ENCODE measurements around the gene C19orf81.

The C19orf81 gene

GRCh38 chr19:50695251-50696093 is 46.2 kb downstream of the C19orf81 start:
- DNase-seq (ENCODE audit: insufficient read length, low spot score) = no peak
- no peak for FAIRE-seq
- no peak for TF ChIP-seq POLR2A (IDR thresholded peaks at IDR 0.05; ENCODE audit: low read depth, low read length)

- no peak for FAIRE-seq
- no peak for DNase-seq (ENCODE audit: insufficient read length, low spot score)
- TF ChIP-seq POLR2A (IDR thresholded peaks at IDR 0.05; ENCODE audit: low read depth, low read length) = no peak
Observed at GRCh38 chr19:50696094-50696483, 46.8 kb downstream of the C19orf81 start.

DNA sequence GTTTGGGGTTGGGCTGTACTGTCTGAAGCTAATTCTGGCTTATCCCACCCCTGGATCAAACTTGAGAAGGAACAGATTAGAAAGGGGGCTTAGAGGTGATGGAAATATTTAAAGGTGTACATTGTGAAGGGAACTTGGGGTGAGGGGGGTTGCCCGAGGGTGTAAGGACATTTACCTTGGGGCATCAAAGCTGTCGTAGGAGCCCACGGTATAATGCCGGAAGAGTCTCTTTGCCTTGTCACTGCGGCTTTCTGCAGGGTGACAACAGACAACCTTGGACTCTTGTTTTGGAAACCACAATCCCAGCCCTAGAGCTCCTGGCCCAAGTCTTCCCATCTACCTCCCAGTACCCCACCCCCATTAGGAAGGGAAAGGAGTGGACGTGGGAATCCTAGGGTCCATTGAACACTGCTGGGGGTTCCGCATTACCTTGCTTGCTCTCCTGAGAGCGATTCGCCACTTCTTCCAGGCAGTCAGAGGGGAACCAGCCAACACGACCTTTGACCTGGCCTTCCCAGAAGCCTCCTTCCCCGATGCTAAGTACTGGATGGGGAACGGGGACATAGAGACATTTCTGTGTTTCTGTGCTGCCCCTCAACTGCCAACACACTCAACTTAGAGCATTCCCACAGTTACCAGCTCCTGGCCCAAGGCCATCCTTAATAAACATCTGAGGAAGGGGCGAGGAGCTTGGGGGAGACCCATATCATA is 48.3 kb downstream of the C19orf81 start:
- no peak for DNase-seq (ENCODE audit: insufficient read length, low spot score)
- TF ChIP-seq POLR2A (IDR thresholded peaks at IDR 0.05; ENCODE audit: low read depth, low read length) = no peak
- FAIRE-seq = no peak

DNA sequence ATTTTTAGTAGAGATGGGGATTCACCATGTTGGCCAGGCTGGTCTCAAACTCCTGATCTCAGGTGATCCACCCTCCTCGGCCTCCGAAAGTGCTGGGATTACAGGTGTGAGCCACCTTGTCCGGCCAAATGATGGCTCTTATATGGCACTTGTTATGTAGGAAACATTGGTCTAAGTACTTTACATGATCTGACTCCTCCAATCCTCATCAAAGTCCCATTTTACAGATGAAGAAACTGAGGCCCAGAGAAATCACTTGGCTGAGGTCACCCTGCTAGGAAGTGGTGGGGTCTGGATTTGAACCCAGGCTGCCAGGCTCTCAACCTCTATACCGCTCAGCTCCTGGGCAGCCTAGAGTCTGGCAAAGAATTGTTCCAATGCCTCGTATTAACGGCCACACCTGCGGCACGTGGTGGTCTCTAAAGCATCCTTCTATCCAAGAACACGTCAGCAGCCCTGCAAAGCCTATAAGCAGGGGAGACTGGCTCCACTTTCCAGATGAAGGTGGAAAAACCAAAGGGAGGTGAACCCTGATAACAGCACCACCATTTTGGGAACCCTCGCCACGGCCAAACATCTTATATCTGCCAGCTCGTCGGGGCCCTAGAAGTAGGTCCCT is 52.2 kb downstream of the C19orf81 start:
- FAIRE-seq (no peak), DNase-seq (ENCODE audit: insufficient read length, low spot score) (no peak)
- TF ChIP-seq POLR2A (IDR thresholded peaks at IDR 0.05; ENCODE audit: low read depth, low read length) = no peak

GRCh38 chr19:50702158-50702870 is 53.1 kb downstream of the C19orf81 start:
- TF ChIP-seq POLR2A (IDR thresholded peaks at IDR 0.05; ENCODE audit: low read depth, low read length) = no peak
- DNase-seq (ENCODE audit: insufficient read length, low spot score) (no peak), FAIRE-seq (no peak)

GRCh38 chr19:50702871-50703829 is 53.9 kb downstream of the C19orf81 start:
- TF ChIP-seq POLR2A (IDR thresholded peaks at IDR 0.05; ENCODE audit: low read depth, low read length) = no peak
- FAIRE-seq (peak; percentile 67), DNase-seq (ENCODE audit: insufficient read length, low spot score) (peak; percentile 97)

DNA sequence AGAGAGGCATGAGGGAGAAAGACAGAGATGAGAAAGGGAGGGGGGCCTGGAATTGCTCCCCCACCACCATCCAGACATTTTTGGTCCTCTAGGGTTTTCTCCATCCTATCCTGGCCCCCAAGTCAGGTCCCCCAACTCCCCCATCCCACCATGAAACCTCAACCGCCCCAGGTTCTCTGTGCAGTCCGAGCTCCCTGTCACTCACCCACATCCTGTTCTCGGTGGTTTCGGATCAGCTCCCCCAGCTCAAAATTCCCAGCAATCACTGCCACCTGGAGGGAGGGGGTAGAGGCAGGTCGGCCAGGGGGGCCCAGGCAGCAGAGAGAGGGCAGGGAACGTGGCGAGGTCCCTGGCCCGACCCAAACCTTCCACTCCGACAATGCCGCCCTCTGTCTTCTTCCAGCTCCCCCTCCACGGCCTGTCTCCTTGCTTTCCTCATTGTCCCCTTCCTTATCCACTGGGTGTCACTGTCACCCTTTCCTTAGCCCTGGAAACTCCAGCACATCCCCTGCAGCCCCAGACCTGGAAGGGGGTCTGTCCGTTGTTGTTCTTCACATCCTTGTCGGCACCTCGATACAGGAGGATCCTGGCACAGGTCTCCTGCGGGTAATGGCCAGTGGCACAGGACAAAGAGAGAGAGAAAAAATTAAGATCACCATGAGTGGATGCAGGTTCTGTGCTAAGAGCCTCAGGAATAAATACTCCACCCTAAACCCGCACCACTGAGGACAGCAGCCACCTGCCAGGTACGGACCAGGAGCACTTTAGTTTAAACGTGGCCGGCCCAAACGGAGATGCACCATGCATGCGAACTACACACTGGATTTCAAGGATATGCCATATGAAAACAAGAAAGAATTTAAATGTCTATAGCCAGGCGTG is 54.9 kb downstream of the C19orf81 start:
- no peak for DNase-seq (ENCODE audit: insufficient read length, low spot score)
- no peak for FAIRE-seq
- TF ChIP-seq POLR2A (IDR thresholded peaks at IDR 0.05; ENCODE audit: low read depth, low read length) = no peak

DNA sequence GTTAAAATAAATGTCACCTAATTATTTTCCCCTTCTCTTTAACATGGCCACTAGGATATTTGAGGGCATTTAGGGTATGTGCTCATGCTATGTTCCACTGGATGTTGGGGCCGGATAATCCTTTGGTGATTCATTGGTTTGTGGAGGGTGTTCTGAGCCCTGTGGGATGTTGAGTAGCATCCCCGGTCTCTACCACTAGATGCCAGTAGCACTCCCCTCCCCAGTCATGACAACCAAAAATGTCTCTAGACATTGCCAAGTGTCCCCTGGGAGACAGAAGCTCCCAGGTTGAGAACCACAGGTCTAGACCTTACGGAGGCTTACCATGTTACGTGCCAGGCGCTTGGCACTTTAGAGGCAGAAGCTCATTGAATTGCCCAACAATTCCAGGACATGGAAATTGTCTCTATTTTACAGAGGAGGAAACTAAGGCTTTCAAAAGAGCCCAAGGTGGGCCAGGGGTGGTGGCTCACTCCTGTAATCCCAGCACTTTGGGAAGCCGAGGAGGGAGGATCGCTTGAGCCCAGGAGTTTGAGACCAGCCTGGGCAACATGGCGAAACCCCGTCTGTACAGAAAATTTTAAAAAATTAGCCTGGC is 56.3 kb downstream of the C19orf81 start:
- TF ChIP-seq POLR2A (IDR thresholded peaks at IDR 0.05; ENCODE audit: low read depth, low read length) = no peak
- peak; percentile 89 for FAIRE-seq
- peak; percentile 99 for DNase-seq (ENCODE audit: insufficient read length, low spot score)

GRCh38 chr19:50706387-50706786 is 57.1 kb downstream of the C19orf81 start:
- DNase-seq (ENCODE audit: insufficient read length, low spot score) (no peak), FAIRE-seq (no peak)
- no peak for TF ChIP-seq POLR2A (IDR thresholded peaks at IDR 0.05; ENCODE audit: low read depth, low read length)

DNA sequence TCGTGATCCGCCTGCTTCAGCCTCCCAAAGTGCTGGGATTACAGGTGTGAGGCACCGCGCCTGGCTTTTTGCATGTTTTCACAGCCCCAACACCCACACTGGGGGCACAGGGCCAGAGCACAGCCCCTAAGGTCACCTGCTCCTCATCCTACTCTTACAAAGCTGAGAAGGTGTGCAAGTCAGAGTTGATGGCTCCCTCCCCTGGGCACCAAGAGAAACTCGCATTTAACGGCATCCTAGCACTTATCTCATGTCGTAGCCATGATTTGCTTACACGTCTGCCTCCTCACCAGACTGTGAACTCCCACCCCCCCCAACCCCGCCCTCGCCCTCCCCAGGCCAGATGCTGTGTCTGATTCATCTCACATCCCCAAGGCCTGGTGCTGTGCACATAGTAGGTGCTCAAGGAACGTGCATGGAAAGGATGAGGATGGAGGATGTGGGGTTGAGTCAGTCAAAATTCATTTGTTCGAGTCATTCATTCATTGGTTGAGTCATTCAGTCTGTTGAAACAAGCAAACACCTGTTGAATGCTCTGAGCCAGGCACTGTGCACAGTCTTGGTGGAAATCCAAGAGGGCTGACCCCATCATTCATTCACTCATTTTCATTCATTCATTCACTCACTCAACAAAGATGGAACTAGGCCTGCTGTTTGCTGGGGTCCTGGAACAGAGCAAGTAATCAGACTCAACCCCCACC is 59.1 kb downstream of the C19orf81 start:
- DNase-seq (ENCODE audit: insufficient read length, low spot score) (no peak), FAIRE-seq (no peak)
- no peak for TF ChIP-seq POLR2A (IDR thresholded peaks at IDR 0.05; ENCODE audit: low read depth, low read length)

Data from H54 (cell line).